Measurements from ENCODE around the gene MDFIC. TPM values are rescaled to one million over a fixed set of nuclear protein-coding genes. Genes with fewer than 3 reads are reported as not detected.

MDFIC gene
- total and polyA plus RNA-seq, 7 donors, result 4.4 to 58.1 (median 33.0) TPM

DNA sequence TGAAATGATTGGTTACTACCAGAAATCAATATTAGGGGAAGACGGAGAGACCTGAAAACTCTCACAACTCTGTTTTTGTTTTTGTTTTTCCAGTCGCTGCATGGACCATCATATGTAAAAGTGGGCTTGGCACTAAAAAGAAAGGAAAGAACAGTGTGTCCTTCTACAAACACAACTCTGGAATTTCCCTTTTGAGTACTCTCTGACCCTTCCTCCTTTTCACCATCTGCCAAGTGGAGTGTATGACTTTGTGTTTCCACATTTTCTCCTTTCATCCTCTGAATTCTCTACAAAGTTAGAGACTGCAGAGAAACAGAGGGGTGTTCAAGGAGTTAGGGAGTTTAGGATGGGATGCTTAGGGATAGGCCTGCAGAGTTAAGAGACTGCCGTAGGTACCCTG is 92.0 kb downstream of the MDFIC start:
- no peak overlapping the region for H3K4me3 ChIP-seq
- 95 to 96% methylated on average over 3 of the region's 3 CpGs for WGBS, 2 donors
- no peak for DNase-seq

DNA sequence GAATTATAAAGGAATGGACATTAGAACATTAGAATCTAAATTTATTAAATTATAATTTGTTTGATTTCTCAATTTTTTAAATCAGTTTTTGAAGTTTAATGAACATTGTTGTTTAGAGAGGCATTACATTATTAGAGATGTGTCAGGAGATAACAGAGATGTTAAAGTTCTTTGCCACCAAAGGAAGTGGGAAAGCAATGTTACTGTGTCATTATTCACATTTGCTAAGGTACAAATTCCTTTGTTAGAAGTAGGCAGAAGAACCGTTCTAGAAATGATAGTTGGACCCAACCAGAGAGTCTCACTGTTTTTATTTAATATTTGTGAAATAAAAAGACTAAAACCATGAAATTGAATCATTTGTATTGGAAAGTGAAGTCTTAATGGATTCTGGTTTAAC is 92.9 kb downstream of the MDFIC start:
- 77 to 89% methylated on average over 1 of the region's 1 CpG for WGBS, 2 donors
- no peak for TF ChIP-seq EP300 (IDR thresholded peaks at IDR 0.05)
- TF ChIP-seq POLR2AphosphoS5 (IDR thresholded peaks at IDR 0.05), result no peak
- TF ChIP-seq POLR2A (IDR thresholded peaks at IDR 0.05), result no peak
- TF ChIP-seq, protein P1, sequence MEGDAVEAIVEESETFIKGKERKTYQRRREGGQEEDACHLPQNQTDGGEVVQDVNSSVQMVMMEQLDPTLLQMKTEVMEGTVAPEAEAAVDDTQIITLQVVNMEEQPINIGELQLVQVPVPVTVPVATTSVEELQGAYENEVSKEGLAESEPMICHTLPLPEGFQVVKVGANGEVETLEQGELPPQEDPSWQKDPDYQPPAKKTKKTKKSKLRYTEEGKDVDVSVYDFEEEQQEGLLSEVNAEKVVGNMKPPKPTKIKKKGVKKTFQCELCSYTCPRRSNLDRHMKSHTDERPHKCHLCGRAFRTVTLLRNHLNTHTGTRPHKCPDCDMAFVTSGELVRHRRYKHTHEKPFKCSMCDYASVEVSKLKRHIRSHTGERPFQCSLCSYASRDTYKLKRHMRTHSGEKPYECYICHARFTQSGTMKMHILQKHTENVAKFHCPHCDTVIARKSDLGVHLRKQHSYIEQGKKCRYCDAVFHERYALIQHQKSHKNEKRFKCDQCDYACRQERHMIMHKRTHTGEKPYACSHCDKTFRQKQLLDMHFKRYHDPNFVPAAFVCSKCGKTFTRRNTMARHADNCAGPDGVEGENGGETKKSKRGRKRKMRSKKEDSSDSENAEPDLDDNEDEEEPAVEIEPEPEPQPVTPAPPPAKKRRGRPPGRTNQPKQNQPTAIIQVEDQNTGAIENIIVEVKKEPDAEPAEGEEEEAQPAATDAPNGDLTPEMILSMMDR (IDR thresholded peaks at IDR 0.05), result no peak

More for the DNA sequence above, 92.0 kb downstream of the MDFIC start:
- no peaks in the 10 kb centered on the region for H3K27me3 ChIP-seq
- intact Hi-C loops (cut with DNase I), result no loop called here
- peaks cover 0 to 22% (median 19%) of the 10 kb centered on the region in 4 donors for H3K4me1 ChIP-seq
- peaks cover 0 to 14% (median 0%) of the 10 kb centered on the region in 4 donors for H3K36me3 ChIP-seq
- TF ChIP-seq, protein P1 (IDR thresholded peaks at IDR 0.05), result no peak
- TF ChIP-seq POLR2AphosphoS5 (IDR thresholded peaks at IDR 0.05) (no peak), POLR2A (IDR thresholded peaks at IDR 0.05) (no peak), EP300 (IDR thresholded peaks at IDR 0.05) (no peak)
- no peaks in the 10 kb centered on the region for H3K9me3 ChIP-seq
- no peak overlapping the region for H3K27ac ChIP-seq

DNA sequence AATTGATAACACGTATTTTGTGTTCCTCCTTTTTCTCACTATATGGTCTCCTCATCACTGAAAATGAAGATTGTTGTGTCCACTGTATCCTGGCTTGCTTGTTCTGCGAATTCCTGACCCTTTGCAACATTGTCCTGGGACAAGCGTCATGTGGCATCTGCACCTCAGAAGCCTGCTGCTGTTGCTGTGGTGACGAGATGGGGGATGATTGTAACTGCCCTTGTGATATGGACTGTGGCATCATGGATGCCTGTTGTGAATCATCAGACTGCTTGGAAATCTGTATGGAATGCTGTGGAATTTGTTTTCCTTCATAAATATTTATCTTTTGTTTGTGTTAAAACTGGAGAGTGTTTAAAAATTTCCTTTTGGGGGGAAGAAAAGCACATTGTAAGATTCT is 93.7 kb downstream of the MDFIC start:
- intact Hi-C loops (cut with DNase I), result no loop called here
- WGBS, 2 donors, result 85 to 86% methylated on average over 4 of the region's 4 CpGs
- Histone ChIP-seq H3K9me3 (no peaks in the 10 kb centered on the region), H3K27ac (no peak overlapping the region), H3K4me3 (no peak overlapping the region), H3K4me1 (peaks cover 0 to 4% (median 2%) of the 10 kb centered on the region in 4 donors), H3K27me3 (no peaks in the 10 kb centered on the region), H3K36me3 (peaks cover 0 to 14% (median 0%) of the 10 kb centered on the region in 4 donors)
- no peak for DNase-seq
- no peak for TF ChIP-seq EP300 (IDR thresholded peaks at IDR 0.05)
- no peak for TF ChIP-seq POLR2AphosphoS5 (IDR thresholded peaks at IDR 0.05)
- TF ChIP-seq, protein P1 (IDR thresholded peaks at IDR 0.05), result no peak
- TF ChIP-seq POLR2A (IDR thresholded peaks at IDR 0.05), result no peak

More for the DNA sequence above, 92.9 kb downstream of the MDFIC start:
- Histone ChIP-seq H3K4me3 (no peak overlapping the region), H3K27ac (no peak overlapping the region), H3K27me3 (no peaks in the 10 kb centered on the region), H3K36me3 (peaks cover 0 to 14% (median 0%) of the 10 kb centered on the region in 4 donors), H3K9me3 (no peaks in the 10 kb centered on the region), H3K4me1 (peaks cover 0 to 13% (median 10%) of the 10 kb centered on the region in 4 donors)
- DNase-seq, result no peak
- intact Hi-C loops (cut with DNase I), result no loop called here

DNA sequence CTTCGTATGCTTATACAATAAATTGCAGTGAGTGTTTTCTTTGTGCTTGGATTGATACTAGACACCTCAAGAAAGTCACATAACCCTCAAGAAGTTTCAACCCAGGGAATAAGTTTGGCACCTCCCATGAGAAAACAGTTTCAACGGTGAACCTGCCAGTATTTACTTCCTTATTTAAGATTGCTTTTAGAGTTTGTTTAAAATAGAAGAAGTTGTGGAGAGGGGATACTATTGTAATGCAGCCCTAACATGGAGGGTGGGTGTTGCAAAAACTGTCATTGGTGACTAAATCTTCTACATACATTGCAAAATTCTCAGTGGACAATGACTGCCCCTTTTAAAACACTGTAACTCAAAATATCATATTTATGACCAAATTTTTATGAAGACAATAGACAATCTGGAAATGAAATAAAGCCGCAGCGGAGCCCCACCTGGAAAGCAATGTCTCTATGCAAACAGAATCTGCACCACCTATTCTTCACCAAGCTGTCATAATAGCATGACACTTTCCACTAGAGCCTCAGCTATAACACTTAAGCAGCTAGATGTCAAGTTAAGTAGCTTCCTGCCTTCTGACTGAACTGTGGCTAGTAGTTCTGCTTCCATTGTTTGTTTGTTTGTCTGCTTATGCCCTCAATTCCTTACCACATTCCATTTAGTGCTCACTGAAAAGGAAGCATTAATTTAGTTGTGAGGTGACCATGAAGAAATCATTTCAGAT is 98.2 kb downstream of the MDFIC start:
- no peak for DNase-seq
- Histone ChIP-seq H3K27ac (no peak overlapping the region), H3K4me3 (no peak overlapping the region), H3K36me3 (peaks cover 0 to 14% (median 0%) of the 10 kb centered on the region in 4 donors), H3K27me3 (no peaks in the 10 kb centered on the region), H3K9me3 (no peaks in the 10 kb centered on the region), H3K4me1 (no peaks in the 10 kb centered on the region)
- WGBS, 2 donors, result 15 to 58% methylated on average over 4 of the region's 4 CpGs
- TF ChIP-seq EP300 (IDR thresholded peaks at IDR 0.05) (no peak), POLR2A (IDR thresholded peaks at IDR 0.05) (no peak), POLR2AphosphoS5 (IDR thresholded peaks at IDR 0.05) (no peak)
- TF ChIP-seq, protein P1 (IDR thresholded peaks at IDR 0.05), result no peak
- intact Hi-C loops (cut with DNase I), result no loop called here

Measured in sigmoid colon (tissue), 7 donors.